IMR-90 (cell line): ENCODE measurements around the gene FAH. TPM values are rescaled to one million over a fixed set of nuclear protein-coding genes. Genes with fewer than 3 reads are reported as not detected.

Experiments
- ATAC-seq: fragments of 200-7000 bp; cut with Tn5 transposase; 2 replicates; pipeline ENCODE4 v1.9.1; 2020; ENCODE audit warnings: low read depth, mild to moderate bottlenecking, moderate library complexity
- BruUV-seq: library from RNA; stranded (reverse); fragments of 400-500 nt; replicated peaks from 2 replicates; lab custom pipeline; 2021; lab: Mats Ljungman, UMichigan
- CTCF ChIA-PET: fragments of 300-600 bp; formaldehyde crosslinking; extraction: SDS; loops from one replicate; lab custom pipeline; 2021; ENCODE audit warnings: antibody characterized with exemption; lab: Yijun Ruan, JAX
- POLR2A ChIA-PET: fragments of 300-600 bp; sonication (Branson Sonifier 250); formaldehyde crosslinking; loops from one replicate; lab custom pipeline; 2022; ENCODE audit warnings: antibody characterized with exemption; ENCODE audit not compliant: unreplicated experiment; lab: Charles Lee
- DNase-seq: peaks from one replicate; pipeline ENCODE4 v3.0.0; 2013
- H2AFZ ChIP-seq: replicated peaks from 2 replicates; pipeline ENCODE3; 2013; ENCODE audit warnings: low read length, mild to moderate bottlenecking; ENCODE audit not compliant: poor library complexity
- H2AK5ac ChIP-seq: 2 replicates; pipeline ENCODE4 v1.6.1; 2013; ENCODE audit warnings: low read depth, low read length, inconsistent platforms
- H2AK9ac ChIP-seq: replicated peaks from 2 replicates; pipeline ENCODE3; 2013; ENCODE audit warnings: mild to moderate bottlenecking, low read depth, low read length, moderate library complexity; ENCODE audit not compliant: poor library complexity
- H2BK120ac ChIP-seq: 2 replicates; pipeline ENCODE4 v1.6.1; 2013; ENCODE audit warnings: low read depth, low read length, inconsistent platforms
- H2BK15ac ChIP-seq: 3 replicates; pipeline ENCODE4 v1.6.1; 2013; ENCODE audit warnings: low read depth, low read length, inconsistent platforms
- H2BK20ac ChIP-seq: 2 replicates; pipeline ENCODE4 v1.6.1; 2013; ENCODE audit warnings: low read depth, mild to moderate bottlenecking, inconsistent platforms, low read length, moderate library complexity
- H2BK5ac ChIP-seq: 2 replicates; pipeline ENCODE4 v1.6.1; 2013; ENCODE audit warnings: mild to moderate bottlenecking, low read depth, low read length, inconsistent platforms; ENCODE audit not compliant: poor library complexity, severe bottlenecking
- H3K14ac ChIP-seq: replicated peaks from 2 replicates; pipeline ENCODE4 v1.6.1; 2013; ENCODE audit warnings: low read depth, low read length, inconsistent platforms
- H3K18ac ChIP-seq: 2 replicates; pipeline ENCODE4 v1.6.1; 2013; ENCODE audit warnings: low read depth, low read length, control low read depth
- H3K23ac ChIP-seq: 2 replicates; pipeline ENCODE4 v1.6.1; 2013; ENCODE audit warnings: low read depth, low read length, inconsistent platforms
- H3K27ac ChIP-seq: 2 replicates; pipeline ENCODE4 v1.5.1; 2013; ENCODE audit warnings: mild to moderate bottlenecking, control low read depth, low read length; ENCODE audit not compliant: insufficient read depth
- H3K27me3 ChIP-seq: 2 replicates; pipeline ENCODE4 v1.6.1; 2013; ENCODE audit warnings: low read length; ENCODE audit not compliant: control insufficient read depth, insufficient read depth
- H3K36me3 ChIP-seq: 2 replicates; pipeline ENCODE4 v1.6.1; 2013; ENCODE audit warnings: low read length, mixed read lengths; ENCODE audit not compliant: control insufficient read depth, insufficient read depth
- H3K4ac ChIP-seq: 2 replicates; pipeline ENCODE4 v1.6.1; 2013; ENCODE audit warnings: low read depth, low read length, inconsistent platforms
- H3K4me1 ChIP-seq: 2 replicates; pipeline ENCODE4 v1.6.1; 2013; ENCODE audit warnings: low read length, mixed read lengths; ENCODE audit not compliant: control insufficient read depth, insufficient read depth
- H3K4me2 ChIP-seq: 2 replicates; pipeline ENCODE4 v1.6.1; 2013; ENCODE audit warnings: low read depth, mild to moderate bottlenecking, control low read depth, low read length, moderate library complexity
- H3K4me3 ChIP-seq: 2 replicates; pipeline ENCODE4 v1.5.1; 2013; ENCODE audit warnings: low read depth, mild to moderate bottlenecking, control low read depth, low read length, moderate library complexity; ENCODE audit not compliant: insufficient read depth
- H3K56ac ChIP-seq: 2 replicates; pipeline ENCODE4 v1.6.1; 2013; ENCODE audit warnings: low read length, inconsistent platforms; ENCODE audit not compliant: insufficient read depth; ENCODE audit errors: extremely low read depth
- H3K79me1 ChIP-seq, 2 experiments: 2 replicates each; pipeline ENCODE4 v1.6.1; 2013; ENCODE audit warnings: low read length in 2 of 2, inconsistent platforms in 1 of 2, low read depth in 1 of 2
- H3K9ac ChIP-seq: 2 replicates; pipeline ENCODE4 v1.6.1; 2013; ENCODE audit warnings: low read depth, low read length, control low read depth
- H3K9me1 ChIP-seq: 2 replicates; pipeline ENCODE4 v1.6.1; 2013; ENCODE audit warnings: low read length, inconsistent platforms; ENCODE audit not compliant: insufficient read depth
- H3K9me3 ChIP-seq: 2 replicates; pipeline ENCODE4 v1.6.1; 2013; ENCODE audit warnings: low read length; ENCODE audit not compliant: control insufficient read depth, insufficient read depth
- H4K20me1 ChIP-seq: 2 replicates; pipeline ENCODE4 v1.6.1; 2013; ENCODE audit warnings: low read length, inconsistent platforms; ENCODE audit not compliant: insufficient read depth
- H4K5ac ChIP-seq: 2 replicates; pipeline ENCODE4 v1.6.1; 2013; ENCODE audit warnings: mild to moderate bottlenecking, low read depth, low read length, control low read depth
- H4K8ac ChIP-seq, 2 experiments: 2 replicates each; pipeline ENCODE4 v1.6.1; 2013; ENCODE audit warnings: low read depth in 2 of 2, low read length in 2 of 2, control low read depth in 1 of 2, inconsistent platforms in 1 of 2
- H4K91ac ChIP-seq: 2 replicates; pipeline ENCODE4 v1.6.1; 2013; ENCODE audit warnings: low read depth, low read length, inconsistent platforms; ENCODE audit not compliant: insufficient read depth
- WGBS, 2 experiments: methylation state at CpG; one replicate each; pipeline versions ENCODE4 v1.1.5 to v1.1.7; 2013; ENCODE audit warnings: missing lambda C conversion rate in 2 of 2; ENCODE audit not compliant: insufficient read length in 1 of 2; ENCODE audit errors: extremely low coverage in 2 of 2; 5-methylcytosine and 5-hydroxymethylcytosine counted together
- dilution Hi-C: fragments of 300-500 bp; cut with HindIII; formaldehyde crosslinking; loops from one replicate; pipeline ENCODE4 v1.14.3; 2018; ENCODE audit warnings: low sequenced_read_pairs; ENCODE audit not compliant: unreplicated experiment
- in situ Hi-C: fragments of 300-500 bp; cut with MboI; formaldehyde crosslinking; loops from 3 replicates; pipeline ENCODE4 v1.14.3; 2019; ENCODE audit warnings: low sequenced_read_pairs, inconsistent platforms, mixed read lengths
- intact Hi-C: fragments of 100-400 bp; cut with micrococcal nuclease; formaldehyde crosslinking; loops from 2 replicates; pipeline ENCODE4 v1.10.0; 2022
- polyA plus RNA-seq, 3 experiments: library from polyadenylated mRNA; depleted of rRNA; stranded (reverse); fragments of >200 nt; gene quantifications; 2 replicates each; pipeline ENCODE4 v1.2.3, GENCODE V29; 2012; ENCODE audit warnings: low replicate concordance in 1 of 3
- total RNA-seq: library from RNA; depleted of rRNA; stranded (reverse); fragments of >200 nt; gene quantifications from 2 replicates; pipeline ENCODE4 v1.2.3, GENCODE V29; 2012
- TF ChIP-seq, protein P1 (sequence below): fragments of 150-350 bp; IDR thresholded peaks from 2 replicates; pipeline ENCODE4 v1.6.1; 2017; ENCODE audit warnings: mild to moderate bottlenecking, antibody characterized with exemption, low read length, low read depth

FAH gene
- total and polyA plus RNA-seq, 2 of the 4 experiments (the other 2 are of a cell fraction): 43.1 to 48.6 TPM

DNA sequence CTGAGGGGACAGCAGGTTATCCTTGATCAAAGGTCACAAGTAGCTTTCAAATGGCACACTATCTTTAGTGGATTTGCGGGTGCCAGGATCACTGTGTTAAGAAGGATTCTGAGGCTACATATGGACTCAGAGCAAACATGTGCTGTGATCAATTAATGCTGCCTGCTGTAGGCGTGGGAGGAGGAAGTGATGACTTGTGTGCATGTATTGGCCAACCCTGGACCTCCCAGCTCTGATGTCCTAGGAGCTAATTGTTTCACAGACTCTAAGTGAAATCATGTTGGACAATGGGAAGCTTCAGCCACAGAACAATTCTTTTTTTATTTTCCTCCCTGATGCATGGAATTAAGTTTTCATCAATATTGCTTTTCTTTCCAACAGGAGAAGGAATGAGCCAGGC, 24.4 kb downstream of the FAH start:
- no peak overlapping the region for H3K14ac ChIP-seq
- H2BK20ac ChIP-seq: no peak overlapping the region
- in situ Hi-C loops: loop anchor here (10.0 kb wide), 1 partner anchor 272 kb away; no protein-coding TSS in a partner anchor
- dilution Hi-C loops: no loop called here
- H2AK5ac ChIP-seq: 0 out of 2 replicates have a peak overlapping the region, but pooled peaks have one; percentile 6
- BruUV-seq: no TSS peak
- intact Hi-C loops: loop anchor here (10.0 kb wide), 1 partner anchor 252 kb away; no protein-coding TSS in a partner anchor
- ChIA-PET POLR2A (no interaction called here), CTCF (no interaction called here)
- peak overlapping the region; percentile 65; the same call in 1 of the 3 replicates for H2BK15ac ChIP-seq
- no peak overlapping the region for H2AK9ac ChIP-seq
- ATAC-seq (no peak), DNase-seq (no peak)
- H4K20me1 ChIP-seq: 0 out of 2 replicates have a peak, but pooled peaks cover 8% of the 10 kb centered on the region
- no peak overlapping the region for H3K27ac ChIP-seq
- H3K27me3 ChIP-seq: no peaks in the 10 kb centered on the region
- H4K91ac ChIP-seq: no peak overlapping the region
- H3K56ac ChIP-seq: no peak overlapping the region
- peaks cover 20% of the 10 kb centered on the region for H3K4me1 ChIP-seq
- peaks cover 3 to 25% of the 10 kb centered on the region in 2 experiments for H3K79me1 ChIP-seq
- H3K18ac ChIP-seq: no peak overlapping the region
- no peak overlapping the region for H3K4ac ChIP-seq
- no peak overlapping the region for H3K4me3 ChIP-seq
- no peak overlapping the region for H2AFZ ChIP-seq
- H2BK120ac ChIP-seq: no peak overlapping the region
- no peak overlapping the region for H4K8ac ChIP-seq
- peaks cover 25% of the 10 kb centered on the region for H3K36me3 ChIP-seq
- no peak overlapping the region for H3K23ac ChIP-seq
- TF ChIP-seq, protein P1, sequence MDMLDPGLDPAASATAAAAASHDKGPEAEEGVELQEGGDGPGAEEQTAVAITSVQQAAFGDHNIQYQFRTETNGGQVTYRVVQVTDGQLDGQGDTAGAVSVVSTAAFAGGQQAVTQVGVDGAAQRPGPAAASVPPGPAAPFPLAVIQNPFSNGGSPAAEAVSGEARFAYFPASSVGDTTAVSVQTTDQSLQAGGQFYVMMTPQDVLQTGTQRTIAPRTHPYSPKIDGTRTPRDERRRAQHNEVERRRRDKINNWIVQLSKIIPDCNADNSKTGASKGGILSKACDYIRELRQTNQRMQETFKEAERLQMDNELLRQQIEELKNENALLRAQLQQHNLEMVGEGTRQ: no peak
- no CpG with 5 or more reads among the region's 2 CpGs for WGBS, 2 experiments
- H3K9me3 ChIP-seq: no peaks in the 10 kb centered on the region; the same call in 1 of the 2 replicates
- H3K4me2 ChIP-seq: no peak overlapping the region
- peaks cover 38% of the 10 kb centered on the region for H3K9me1 ChIP-seq
- no peak overlapping the region for H2BK5ac ChIP-seq
- H3K9ac ChIP-seq: no peak overlapping the region
- no peak overlapping the region for H4K5ac ChIP-seq
